SK-N-SH (cell line): Measurements from ENCODE around the gene MTAP. TPM values are rescaled to one million over a fixed set of nuclear protein-coding genes. Genes with fewer than 3 reads are reported as not detected.

ENCODE experiments used
- CTCF ChIA-PET: fragments of 300-600, 350-600 bp; formaldehyde crosslinking; extraction: SDS; loops from one replicate; lab custom pipeline; 2021; lab: Yijun Ruan, JAX
- POLR2A ChIA-PET: fragments of 350-600 bp; sonication (Branson Sonifier 250); formaldehyde crosslinking; extraction: SDS; loops from one replicate; lab custom pipeline; 2020; ENCODE audit warnings: antibody characterized with exemption, inconsistent platforms; lab: Yijun Ruan, JAX
- DNase-seq: peaks from one replicate; pipeline ENCODE4 v3.0.0; 2012
- H2AFZ ChIP-seq: fragments of 200-600 bp; sonication (generic); 2 replicates; pipeline ENCODE4 v1.8.1; 2016; ENCODE audit warnings: antibody characterized with exemption, mild to moderate bottlenecking, low read depth
- H3F3A ChIP-seq: fragments of 200-600 bp; sonication (generic); replicated peaks from 2 replicates; pipeline ENCODE3; 2016; ENCODE audit warnings: antibody characterized with exemption, mild to moderate bottlenecking; ENCODE audit not compliant: insufficient read depth
- H3K27ac ChIP-seq, 2 experiments: fragments of 200-500 bp in 1 of 2; fragments of 200-600 bp in 1 of 2; sonication (Bioruptor generic) in 1 of 2; sonication (generic), shearing (Covaris generic) in 1 of 2; 2 replicates each; pipeline versions ENCODE4 v1.5.1 to v1.6.1; 2014 to 2016; ENCODE audit warnings: low read depth in 2 of 2, inconsistent platforms in 1 of 2, low read length in 1 of 2, mild to moderate bottlenecking in 1 of 2, mixed read lengths in 1 of 2
- H3K27me3 ChIP-seq: fragments of 200-600 bp; sonication (generic), shearing (Covaris generic); 2 replicates; pipeline ENCODE4 v1.6.1; 2016; ENCODE audit warnings: mixed run types; ENCODE audit not compliant: insufficient read depth
- H3K36me3 ChIP-seq, 2 experiments: fragments of 200-500 bp in 1 of 2; fragments of 200-600 bp in 1 of 2; sonication (Bioruptor generic) in 1 of 2; sonication (generic) in 1 of 2; replicated peaks in 1 of 2; 2 replicates each; pipeline versions ENCODE3 to v1.5.1; 2014 to 2016; ENCODE audit warnings: low read length in 1 of 2, mild to moderate bottlenecking in 1 of 2; ENCODE audit not compliant: insufficient read depth in 2 of 2, control insufficient read depth in 1 of 2
- H3K4me1 ChIP-seq, 2 experiments: fragments of 200-500 bp in 1 of 2; fragments of 200-600 bp in 1 of 2; sonication (Bioruptor generic) in 1 of 2; sonication (generic), shearing (Covaris generic) in 1 of 2; 2 replicates each; pipeline versions ENCODE4 v1.5.1 to v1.6.1; 2014 to 2016; ENCODE audit warnings: low read depth in 1 of 2, low read length in 1 of 2, mixed run types in 1 of 2; ENCODE audit not compliant: insufficient read depth in 2 of 2, control insufficient read depth in 1 of 2
- H3K4me2 ChIP-seq: fragments of 200-600 bp; sonication (generic), shearing (Covaris generic); 2 replicates; pipeline ENCODE4 v1.6.1; 2017; ENCODE audit warnings: mixed run types
- H3K4me3 ChIP-seq, 2 experiments: fragments of 200-500 bp in 1 of 2; fragments of 200-600 bp in 1 of 2; sonication (Bioruptor generic) in 1 of 2; sonication (generic), shearing (Covaris generic) in 1 of 2; 2 replicates each; pipeline versions ENCODE4 v1.5.1 to v1.8.1; 2014 to 2016; ENCODE audit warnings: low read depth in 2 of 2, inconsistent platforms in 1 of 2, low read length in 1 of 2, mild to moderate bottlenecking in 1 of 2, mixed read lengths in 1 of 2, moderate library complexity in 1 of 2
- H3K79me2 ChIP-seq: fragments of 200-600 bp; sonication (generic); 2 replicates; pipeline ENCODE4 v1.8.1; 2017; ENCODE audit warnings: mild to moderate bottlenecking; ENCODE audit not compliant: insufficient read depth
- H3K9ac ChIP-seq: fragments of 200-600 bp; sonication (generic); 2 replicates; pipeline ENCODE4 v1.6.1; 2017; ENCODE audit warnings: mixed run types
- H3K9me2 ChIP-seq: fragments of 200-600 bp; sonication (generic); 2 replicates; pipeline ENCODE4 v1.6.1; 2017; ENCODE audit warnings: mixed run types
- H3K9me3 ChIP-seq: fragments of 200-600 bp; sonication (generic); 2 replicates; pipeline ENCODE4 v1.6.1; 2017; ENCODE audit warnings: mixed run types, mild to moderate bottlenecking, moderate library complexity
- H4K20me1 ChIP-seq: fragments of 200-600 bp; sonication (generic); 2 replicates; pipeline ENCODE4 v1.6.1; 2017; ENCODE audit warnings: mild to moderate bottlenecking, mixed run types; ENCODE audit not compliant: insufficient read depth
- CHD2 ChIP-seq: fragments of 150-350 bp; IDR thresholded peaks from 2 replicates; pipeline ENCODE4 v1.6.1; 2018; ENCODE audit warnings: low read length; ENCODE audit not compliant: partially characterized antibody
- ELF1 ChIP-seq: IDR thresholded peaks from 2 replicates; pipeline ENCODE4 v1.4.0; 2012
- EP300 ChIP-seq, 2 experiments: IDR thresholded peaks; 2 replicates each; pipeline versions ENCODE4 v1.4.0 to v1.6.1; 2012; ENCODE audit warnings: borderline replicate concordance in 1 of 2, low read depth in 1 of 2, low read length in 1 of 2
- EZH2phosphoT487 ChIP-seq: fragments of 200-600 bp; sonication (generic); IDR thresholded peaks from 2 replicates; pipeline ENCODE4 v1.6.1; 2017; ENCODE audit warnings: low read depth, mixed run types, mild to moderate bottlenecking, antibody characterized with exemption, moderate library complexity, borderline replicate concordance
- FOSL2 ChIP-seq: IDR thresholded peaks from 2 replicates; pipeline ENCODE4 v1.4.0; 2012; ENCODE audit warnings: low read depth, mild to moderate bottlenecking, moderate library complexity, borderline replicate concordance
- FOXJ3 ChIP-seq: sonication (generic); formaldehyde crosslinking; IDR thresholded peaks from 2 replicates; pipeline ENCODE4 v1.5.1; 2020; ENCODE audit warnings: mild to moderate bottlenecking, missing genetic modification reagents
- FOXM1 ChIP-seq: IDR thresholded peaks from 2 replicates; pipeline ENCODE4 v1.4.0; 2012; ENCODE audit warnings: low read depth, mild to moderate bottlenecking
- GABPA ChIP-seq: IDR thresholded peaks from 2 replicates; pipeline ENCODE4 v1.4.0; 2012; ENCODE audit warnings: low read depth, mild to moderate bottlenecking
- GATA2 ChIP-seq: sonication (generic); formaldehyde crosslinking; IDR thresholded peaks from 2 replicates; pipeline ENCODE4 v1.5.0; 2020; ENCODE audit warnings: mild to moderate bottlenecking, missing genetic modification reagents
- IRF3 ChIP-seq: fragments of 150-350 bp; IDR thresholded peaks from 2 replicates; pipeline ENCODE4 v1.6.1; 2016; ENCODE audit warnings: mild to moderate bottlenecking, low read depth, low read length
- MAX ChIP-seq: IDR thresholded peaks from 2 replicates; pipeline ENCODE4 v1.4.0; 2012; ENCODE audit warnings: low read depth
- MEF2A ChIP-seq: IDR thresholded peaks from 2 replicates; pipeline ENCODE4 v1.4.0; 2012; ENCODE audit warnings: low read depth, borderline replicate concordance
- MXI1 ChIP-seq: IDR thresholded peaks from 2 replicates; pipeline ENCODE4 v1.6.1; 2012; ENCODE audit warnings: mild to moderate bottlenecking, low read depth, low read length, improper control_type of control experiment
- NRF1 ChIP-seq: IDR thresholded peaks from 2 replicates; pipeline ENCODE4 v1.6.1; 2012; ENCODE audit warnings: low read depth, mild to moderate bottlenecking, low read length
- RCOR1 ChIP-seq: fragments of 150-350 bp; IDR thresholded peaks from 2 replicates; pipeline ENCODE4 v1.6.1; 2017; ENCODE audit warnings: antibody characterized with exemption, low read length
- REST ChIP-seq: IDR thresholded peaks from 2 replicates; pipeline ENCODE4 v1.6.1; 2012; ENCODE audit warnings: mild to moderate bottlenecking, low read depth, low read length, moderate library complexity
- RFX5 ChIP-seq: IDR thresholded peaks from 2 replicates; pipeline ENCODE4 v1.6.1; 2012; ENCODE audit warnings: mild to moderate bottlenecking, improper control_type of control experiment, low read length
- TCF12 ChIP-seq: IDR thresholded peaks from 2 replicates; pipeline ENCODE4 v1.4.0; 2012
- TEAD4 ChIP-seq: IDR thresholded peaks from 2 replicates; pipeline ENCODE4 v1.4.0; 2012; ENCODE audit warnings: mild to moderate bottlenecking, borderline replicate concordance; ENCODE audit not compliant: insufficient read depth
- USF1 ChIP-seq: IDR thresholded peaks from 2 replicates; pipeline ENCODE4 v1.4.0; 2012; ENCODE audit warnings: low read depth, borderline replicate concordance
- YY1 ChIP-seq: IDR thresholded peaks from 2 replicates; pipeline ENCODE4 v1.4.0; 2012; ENCODE audit warnings: low read depth, mild to moderate bottlenecking
- WGBS: methylation state at CpG from one replicate; pipeline ENCODE4 v1.1.6; 2017; ENCODE audit warnings: low lambda C conversion rate; 5-methylcytosine and 5-hydroxymethylcytosine counted together
- polyA plus RNA-seq, 3 experiments: library from polyadenylated mRNA; depleted of rRNA; stranded (reverse); fragments of >200 nt; gene quantifications; 2 replicates each; pipeline ENCODE4 v1.2.3, GENCODE V29; 2012

Gene MTAP
- polyA plus RNA-seq, 1 of the 3 experiments (the other 2 are of a cell fraction), result 9.8 TPM

GRCh38 chr9:21770871-21771560 lies 31.4 kb upstream of the MTAP start:
- DNase-seq, result no peak
- ChIA-PET CTCF (interaction anchor here (0.9 to 1.9 kb wide), 4 partner anchors 18 to 349 kb away, joined by 3 to 4 read pairs (median 3); no protein-coding TSS in a partner anchor), POLR2A (no interaction called here)
- Histone ChIP-seq H3K27me3 (no peaks in the 10 kb centered on the region; the same call in 1 of the 2 replicates), H3F3A (no peaks in the 10 kb centered on the region), H3K4me2 (no peak overlapping the region), H3K4me3 (no peak overlapping the region), H3K4me1 (no peaks in the 10 kb centered on the region), H3K36me3 (no peaks in the 10 kb centered on the region), H4K20me1 (no peaks in the 10 kb centered on the region), H2AFZ (no peak overlapping the region), H3K27ac (no peak overlapping the region), H3K79me2 (no peaks in the 10 kb centered on the region), H3K9me2 (no peaks in the 10 kb centered on the region), H3K9ac (no peak overlapping the region), H3K9me3 (no peaks in the 10 kb centered on the region)
- TF ChIP-seq YY1 (no peak), RFX5 (no peak), RCOR1 (no peak), FOXJ3 (CRISPR knock-in tag) (no peak), REST (no peak), MEF2A (no peak), FOXM1 (no peak), GABPA (no peak), MAX (no peak), USF1 (no peak), TCF12 (no peak)
- 0% methylated on average over 1 of the region's 1 CpG for WGBS

- Histone ChIP-seq H2AFZ (no peak overlapping the region), H3K9me2 (no peaks in the 10 kb centered on the region), H3K9ac (no peak overlapping the region), H3F3A (no peaks in the 10 kb centered on the region), H3K4me1 (no peaks in the 10 kb centered on the region), H3K27me3 (no peaks in the 10 kb centered on the region), H3K4me3 (no peak overlapping the region), H3K4me2 (no peak overlapping the region), H3K27ac (no peak overlapping the region), H4K20me1 (no peaks in the 10 kb centered on the region), H3K79me2 (no peaks in the 10 kb centered on the region), H3K9me3 (no peaks in the 10 kb centered on the region), H3K36me3 (no peaks in the 10 kb centered on the region)
- 17% methylated on average over 1 of the region's 1 CpG for WGBS
- ChIA-PET CTCF (interaction anchor here (0.8 to 1.1 kb wide), 2 partner anchors 11 to 69 kb away, joined by 3 read pairs; no protein-coding TSS in a partner anchor), POLR2A (no interaction called here)
- no peak for DNase-seq
- no peak for TF ChIP-seq EZH2phosphoT487
- no peak for TF ChIP-seq ELF1
- TF ChIP-seq NRF1, result no peak
- no peak for TF ChIP-seq GATA2 (CRISPR knock-in tag)
- TF ChIP-seq MEF2A, result no peak
- no peak for TF ChIP-seq IRF3
- TF ChIP-seq RFX5, result no peak
- TF ChIP-seq TEAD4, result no peak
- TF ChIP-seq GABPA, result no peak
- TF ChIP-seq CHD2, result no peak
- no peak for TF ChIP-seq MAX
- no peak for TF ChIP-seq RCOR1
- no peak for TF ChIP-seq FOXJ3 (CRISPR knock-in tag)
- TF ChIP-seq EP300 (IDR thresholded peaks at IDR 0.05; ENCODE audit: borderline replicate concordance in 1 of 2, low read depth in 1 of 2, low read length in 1 of 2), result no peak
- TF ChIP-seq MXI1, result no peak
- TF ChIP-seq FOSL2, result no peak
Observed at GRCh38 chr9:21777701-21778100, 24.7 kb upstream of the MTAP start.
